OCI-LY3 (cell line): Measurements from ENCODE around the gene TNFRSF19.

Experiments used
- H2AFZ ChIP-seq: fragments of 200-600, 300-600 bp; shearing (Covaris generic); 2 replicates; pipeline ENCODE4 v1.6.0; 2014; ENCODE audit warnings: antibody characterized with exemption, low read depth, low read length
- H3K27ac ChIP-seq: fragments of 200-600, 300-600 bp; sonication (generic); 2 replicates; pipeline ENCODE4 v1.5.1; 2014; ENCODE audit warnings: mild to moderate bottlenecking, low read length, moderate library complexity, mixed read lengths
- H3K27me3 ChIP-seq: fragments of 200-600, 300-600 bp; sonication (generic); 2 replicates; pipeline ENCODE4 v1.6.1; 2014; ENCODE audit warnings: low read depth, low read length, mixed read lengths
- H3K36me3 ChIP-seq: fragments of 200-600, 300-600 bp; sonication (generic); replicated peaks from 2 replicates; pipeline ENCODE3; 2014; ENCODE audit warnings: low read depth, low read length, mixed read lengths
- H3K4me1 ChIP-seq: fragments of 300-600, 200-600 bp; sonication (generic); 2 replicates; pipeline ENCODE4 v1.6.1; 2014; ENCODE audit warnings: low read length, mixed read lengths
- H3K4me2 ChIP-seq: fragments of 200-600, 300-600 bp; sonication (generic); 2 replicates; pipeline ENCODE4 v1.6.1; 2014; ENCODE audit warnings: low read length, mixed read lengths
- H3K4me3 ChIP-seq: fragments of 300-600, 200-600 bp; sonication (generic); 2 replicates; pipeline ENCODE4 v1.5.1; 2014; ENCODE audit warnings: antibody characterized with exemption, mild to moderate bottlenecking, low read length, moderate library complexity
- H3K79me2 ChIP-seq: fragments of 300-600, 200-600 bp; shearing (Covaris generic); 2 replicates; pipeline ENCODE4 v1.6.1; 2014; ENCODE audit warnings: mild to moderate bottlenecking, low read length, mixed read lengths
- H3K9ac ChIP-seq: fragments of 300-600, 200-600 bp; shearing (Covaris generic); 2 replicates; pipeline ENCODE4 v1.6.0; 2014; ENCODE audit warnings: mild to moderate bottlenecking, low read length, moderate library complexity
- H3K9me3 ChIP-seq: fragments of 200-600, 300-600 bp; shearing (Covaris generic); 2 replicates; pipeline ENCODE4 v1.6.1; 2014; ENCODE audit warnings: low read length, mixed read lengths; ENCODE audit not compliant: insufficient read depth
- H4K20me1 ChIP-seq: fragments of 200-600, 300-600 bp; sonication (generic); 2 replicates; pipeline ENCODE4 v1.6.1; 2016; ENCODE audit warnings: low read length, mixed read lengths; ENCODE audit not compliant: insufficient read depth
- EZH2phosphoT487 ChIP-seq: fragments of 200-600 bp; shearing (Covaris generic); IDR thresholded peaks from 2 replicates; pipeline ENCODE4 v1.6.1; 2018; ENCODE audit warnings: antibody characterized with exemption, mixed run types, low read depth
- TF ChIP-seq, protein P1 (sequence below): fragments of 200-600, 300-600 bp; sonication (generic); IDR thresholded peaks from 2 replicates; pipeline ENCODE4 v1.5.1; 2014; ENCODE audit warnings: antibody characterized with exemption, low read length, low read depth

The TNFRSF19 gene

DNA sequence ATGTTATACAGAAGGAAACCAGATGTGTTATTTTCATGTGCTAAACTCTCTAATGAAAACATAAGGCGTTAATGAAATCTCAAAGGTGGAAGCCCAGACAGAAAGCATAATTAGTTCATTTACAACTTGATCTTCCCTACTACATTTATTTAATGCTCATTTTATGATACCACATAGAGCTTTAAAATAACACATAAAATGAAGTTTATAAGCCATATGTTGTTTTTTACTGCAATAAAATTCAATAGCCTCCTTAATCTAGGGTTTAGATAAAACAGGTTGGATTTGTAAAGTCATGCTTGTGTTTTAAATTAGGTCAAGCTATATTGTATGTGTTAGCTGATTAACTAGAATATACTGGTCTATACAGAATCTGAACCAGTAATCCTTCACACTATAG is 81.2 kb downstream of the TNFRSF19 start:
- Histone ChIP-seq H3K9ac (no peak overlapping the region), H3K4me3 (no peak overlapping the region), H4K20me1 (no peaks in the 10 kb centered on the region), H2AFZ (no peak overlapping the region), H3K27ac (no peak overlapping the region), H3K27me3 (peaks cover 15% of the 10 kb centered on the region), H3K36me3 (no peaks in the 10 kb centered on the region), H3K9me3 (no peaks in the 10 kb centered on the region), H3K79me2 (no peaks in the 10 kb centered on the region), H3K4me2 (no peak overlapping the region), H3K4me1 (no peaks in the 10 kb centered on the region)
- no peak for TF ChIP-seq EZH2phosphoT487
- TF ChIP-seq, protein P1, sequence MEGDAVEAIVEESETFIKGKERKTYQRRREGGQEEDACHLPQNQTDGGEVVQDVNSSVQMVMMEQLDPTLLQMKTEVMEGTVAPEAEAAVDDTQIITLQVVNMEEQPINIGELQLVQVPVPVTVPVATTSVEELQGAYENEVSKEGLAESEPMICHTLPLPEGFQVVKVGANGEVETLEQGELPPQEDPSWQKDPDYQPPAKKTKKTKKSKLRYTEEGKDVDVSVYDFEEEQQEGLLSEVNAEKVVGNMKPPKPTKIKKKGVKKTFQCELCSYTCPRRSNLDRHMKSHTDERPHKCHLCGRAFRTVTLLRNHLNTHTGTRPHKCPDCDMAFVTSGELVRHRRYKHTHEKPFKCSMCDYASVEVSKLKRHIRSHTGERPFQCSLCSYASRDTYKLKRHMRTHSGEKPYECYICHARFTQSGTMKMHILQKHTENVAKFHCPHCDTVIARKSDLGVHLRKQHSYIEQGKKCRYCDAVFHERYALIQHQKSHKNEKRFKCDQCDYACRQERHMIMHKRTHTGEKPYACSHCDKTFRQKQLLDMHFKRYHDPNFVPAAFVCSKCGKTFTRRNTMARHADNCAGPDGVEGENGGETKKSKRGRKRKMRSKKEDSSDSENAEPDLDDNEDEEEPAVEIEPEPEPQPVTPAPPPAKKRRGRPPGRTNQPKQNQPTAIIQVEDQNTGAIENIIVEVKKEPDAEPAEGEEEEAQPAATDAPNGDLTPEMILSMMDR: no peak

DNA sequence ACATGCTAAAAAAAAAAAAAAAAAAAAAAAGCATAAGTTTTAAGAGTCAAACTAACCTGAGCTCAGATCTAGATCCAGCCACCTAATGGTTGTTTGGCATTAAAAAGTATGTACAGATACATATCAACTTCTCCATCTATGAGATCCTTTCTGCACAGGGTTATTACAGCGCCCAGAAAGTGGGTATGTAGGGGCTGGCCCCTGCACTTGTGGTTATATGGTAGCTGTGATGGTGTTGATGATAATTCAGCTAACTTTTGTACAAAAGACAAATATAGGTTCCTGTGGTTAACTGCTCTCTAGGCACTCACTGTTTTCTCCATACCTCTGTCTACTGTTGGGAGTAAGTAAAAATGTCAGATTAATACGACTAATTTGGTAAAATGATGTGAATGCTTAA is 81.7 kb downstream of the TNFRSF19 start:
- Histone ChIP-seq H3K36me3 (no peaks in the 10 kb centered on the region), H3K9ac (no peak overlapping the region), H3K27ac (no peak overlapping the region), H2AFZ (no peak overlapping the region), H3K4me3 (no peak overlapping the region), H3K4me1 (no peaks in the 10 kb centered on the region), H3K27me3 (peaks cover 15% of the 10 kb centered on the region), H3K4me2 (no peak overlapping the region), H4K20me1 (no peaks in the 10 kb centered on the region), H3K9me3 (no peaks in the 10 kb centered on the region), H3K79me2 (no peaks in the 10 kb centered on the region)
- no peak for TF ChIP-seq EZH2phosphoT487
- TF ChIP-seq, protein P1: no peak

DNA sequence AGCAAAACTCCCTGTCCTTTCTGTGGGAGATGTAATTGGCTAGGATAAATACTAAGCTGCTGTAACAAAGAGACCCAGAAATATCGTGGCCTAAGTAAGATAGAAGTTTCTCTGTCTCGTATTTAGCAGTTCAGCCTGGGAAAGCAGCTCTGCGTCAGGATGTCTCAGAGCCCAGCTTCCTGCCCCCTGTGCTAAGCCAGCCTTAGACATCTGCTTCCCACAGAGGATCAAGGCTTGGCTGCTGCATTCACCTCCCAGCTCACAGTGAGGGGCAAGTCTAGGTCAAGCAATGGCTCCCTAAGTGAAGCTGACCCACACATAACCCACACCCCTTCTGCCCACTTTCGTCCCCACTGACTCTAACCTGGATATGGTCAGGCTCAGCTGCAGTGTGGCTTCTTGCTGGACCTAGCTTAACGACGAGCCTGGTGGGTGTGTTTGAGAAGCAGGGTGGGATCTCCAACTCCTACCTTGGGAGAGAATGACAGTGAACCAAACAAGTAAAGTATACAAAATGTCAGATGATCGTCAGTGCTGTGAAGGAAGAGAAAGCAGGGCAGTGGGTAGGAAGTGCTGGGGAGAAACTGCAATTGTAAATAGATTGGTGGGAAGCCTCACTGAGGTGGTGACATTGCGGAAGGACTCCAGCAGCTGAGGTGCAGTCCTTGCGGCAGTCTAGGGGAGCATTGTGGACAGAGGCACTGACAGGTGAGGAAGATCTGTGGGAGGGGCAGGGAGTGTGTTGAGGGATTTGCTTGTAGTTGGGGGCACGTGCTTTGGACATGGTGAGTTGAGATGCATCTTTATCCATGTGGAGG is 82.9 kb downstream of the TNFRSF19 start:
- no peak overlapping the region for H3K9ac ChIP-seq
- H3K27me3 ChIP-seq: peaks cover 15% of the 10 kb centered on the region
- no peaks in the 10 kb centered on the region for H3K9me3 ChIP-seq
- H3K4me3 ChIP-seq: no peak overlapping the region
- no peaks in the 10 kb centered on the region for H4K20me1 ChIP-seq
- no peaks in the 10 kb centered on the region for H3K36me3 ChIP-seq
- H3K4me2 ChIP-seq: no peak overlapping the region
- H3K79me2 ChIP-seq: no peaks in the 10 kb centered on the region
- no peaks in the 10 kb centered on the region for H3K4me1 ChIP-seq
- TF ChIP-seq EZH2phosphoT487: no peak
- TF ChIP-seq, protein P1: no peak
- no peak overlapping the region for H3K27ac ChIP-seq
- no peak overlapping the region for H2AFZ ChIP-seq

DNA sequence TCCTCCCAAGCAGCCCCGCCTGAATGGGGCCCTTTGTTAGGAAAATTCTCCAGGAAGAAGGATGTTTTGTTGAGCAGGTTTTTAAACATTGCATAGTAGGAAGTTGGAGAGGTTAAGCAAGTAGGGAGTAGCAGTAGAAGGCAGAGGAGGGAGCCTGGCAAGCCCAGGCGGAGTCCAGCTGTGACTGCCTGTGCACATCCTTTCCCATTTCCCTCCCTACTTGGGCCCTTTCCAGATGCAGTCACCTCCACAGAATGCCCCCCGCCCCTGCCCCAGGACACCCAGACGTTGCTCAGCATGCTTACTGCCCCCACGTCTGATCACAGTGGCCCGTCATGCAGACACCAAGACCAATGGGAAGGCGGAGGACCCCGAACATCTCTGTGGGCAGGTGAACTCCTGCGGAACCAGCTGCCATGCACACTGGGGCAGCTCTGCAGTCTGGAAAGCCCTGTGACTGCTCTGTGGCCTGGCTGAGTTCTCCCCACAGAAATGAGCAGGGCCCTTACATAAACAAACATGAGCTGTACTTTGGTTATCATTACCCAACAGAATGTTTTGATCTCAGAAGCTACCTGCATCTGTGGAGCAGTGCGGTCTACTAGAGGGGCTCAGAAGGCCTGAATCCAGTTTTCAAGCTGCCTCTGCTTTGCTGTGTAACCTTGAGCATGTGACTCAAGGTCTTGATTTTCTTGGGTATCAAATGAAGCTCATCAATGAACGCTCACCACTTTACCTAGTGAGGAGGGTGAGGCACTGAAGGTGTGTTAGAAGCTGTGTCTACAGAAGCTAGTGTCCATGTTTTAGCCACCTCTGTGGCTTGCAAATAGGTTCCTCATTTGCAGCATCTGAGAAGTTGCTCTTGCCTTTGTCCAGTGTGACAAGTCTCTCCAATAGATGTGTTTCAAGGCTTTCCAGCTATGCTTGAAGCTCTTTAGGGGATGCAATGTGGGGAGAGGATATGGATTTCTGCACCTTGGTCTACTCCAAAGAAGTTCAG is 84.2 kb downstream of the TNFRSF19 start:
- no peak overlapping the region for H3K4me3 ChIP-seq
- no peak overlapping the region for H3K4me2 ChIP-seq
- H4K20me1 ChIP-seq: no peaks in the 10 kb centered on the region
- no peak overlapping the region for H3K27ac ChIP-seq
- no peaks in the 10 kb centered on the region for H3K9me3 ChIP-seq
- peaks cover 10% of the 10 kb centered on the region for H3K27me3 ChIP-seq
- H3K4me1 ChIP-seq: no peaks in the 10 kb centered on the region
- H2AFZ ChIP-seq: no peak overlapping the region
- no peak overlapping the region for H3K9ac ChIP-seq
- H3K36me3 ChIP-seq: no peaks in the 10 kb centered on the region
- no peaks in the 10 kb centered on the region for H3K79me2 ChIP-seq
- TF ChIP-seq, protein P1: no peak
- TF ChIP-seq EZH2phosphoT487: no peak
